Measurements from ENCODE around the gene CYP2C8. TPM values are rescaled to one million over a fixed set of nuclear protein-coding genes. Genes with fewer than 3 reads are reported as not detected.

CYP2C8 gene
- total RNA-seq, 1 experiment from 2014 or later = not detected

DNA sequence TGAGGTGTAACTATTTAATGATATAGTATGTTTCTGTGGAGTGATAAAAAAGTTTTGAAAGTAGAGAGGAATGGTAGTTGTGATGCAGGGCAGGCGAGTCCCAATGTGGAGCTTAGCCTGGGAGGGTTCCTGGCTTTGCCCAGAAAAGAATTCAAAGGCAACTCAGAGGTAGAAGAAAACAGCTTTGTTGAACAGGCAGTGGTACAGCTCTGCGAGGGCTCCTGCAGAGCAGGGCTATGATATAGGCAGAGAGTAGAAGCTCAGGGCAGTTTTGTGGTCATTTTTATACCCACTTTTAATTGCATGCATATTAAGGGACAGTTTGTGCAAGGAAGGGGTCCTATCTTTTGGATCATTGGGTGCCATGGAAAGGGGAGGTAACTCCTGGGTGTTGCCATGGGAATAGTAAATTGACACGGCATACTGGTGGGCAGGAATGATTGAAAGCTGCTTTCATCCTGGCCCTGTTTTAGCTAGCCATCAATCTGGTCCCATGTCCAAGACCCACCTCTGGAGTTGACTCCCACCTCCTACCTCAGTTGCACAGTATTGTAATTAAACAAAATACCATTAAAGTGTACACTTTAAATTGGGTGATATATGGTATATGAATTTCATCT lies 12.4 kb downstream of the CYP2C8 start:
- TF ChIP-seq, protein P1, sequence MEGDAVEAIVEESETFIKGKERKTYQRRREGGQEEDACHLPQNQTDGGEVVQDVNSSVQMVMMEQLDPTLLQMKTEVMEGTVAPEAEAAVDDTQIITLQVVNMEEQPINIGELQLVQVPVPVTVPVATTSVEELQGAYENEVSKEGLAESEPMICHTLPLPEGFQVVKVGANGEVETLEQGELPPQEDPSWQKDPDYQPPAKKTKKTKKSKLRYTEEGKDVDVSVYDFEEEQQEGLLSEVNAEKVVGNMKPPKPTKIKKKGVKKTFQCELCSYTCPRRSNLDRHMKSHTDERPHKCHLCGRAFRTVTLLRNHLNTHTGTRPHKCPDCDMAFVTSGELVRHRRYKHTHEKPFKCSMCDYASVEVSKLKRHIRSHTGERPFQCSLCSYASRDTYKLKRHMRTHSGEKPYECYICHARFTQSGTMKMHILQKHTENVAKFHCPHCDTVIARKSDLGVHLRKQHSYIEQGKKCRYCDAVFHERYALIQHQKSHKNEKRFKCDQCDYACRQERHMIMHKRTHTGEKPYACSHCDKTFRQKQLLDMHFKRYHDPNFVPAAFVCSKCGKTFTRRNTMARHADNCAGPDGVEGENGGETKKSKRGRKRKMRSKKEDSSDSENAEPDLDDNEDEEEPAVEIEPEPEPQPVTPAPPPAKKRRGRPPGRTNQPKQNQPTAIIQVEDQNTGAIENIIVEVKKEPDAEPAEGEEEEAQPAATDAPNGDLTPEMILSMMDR (IDR thresholded peaks at IDR 0.05; ENCODE audit: unreplicated experiment) = no peak
- no peak for DNase-seq
- intact Hi-C loops (cut with micrococcal nuclease; ENCODE audit: unreplicated experiment) = no loop called here
- H3K27ac Mint-ChIP-seq (ENCODE audit: unreplicated experiment) = no peak overlapping the region
- no TSS peak for BruUV-seq (replicated peaks)
- no peak overlapping the region for H3K4me3 Mint-ChIP-seq (ENCODE audit: low read depth, unreplicated experiment)
- H3K9me3 Mint-ChIP-seq (ENCODE audit: low read depth, unreplicated experiment) = no peaks in the 10 kb centered on the region
- no peaks in the 10 kb centered on the region for H3K36me3 Mint-ChIP-seq (ENCODE audit: insufficient read depth, unreplicated experiment)
- CTCF ChIA-PET = no interaction called here
- H3K4me1 Mint-ChIP-seq (ENCODE audit: low read depth, unreplicated experiment) = no peaks in the 10 kb centered on the region
- H3K27me3 Mint-ChIP-seq (ENCODE audit: unreplicated experiment) = no peaks in the 10 kb centered on the region

DNA sequence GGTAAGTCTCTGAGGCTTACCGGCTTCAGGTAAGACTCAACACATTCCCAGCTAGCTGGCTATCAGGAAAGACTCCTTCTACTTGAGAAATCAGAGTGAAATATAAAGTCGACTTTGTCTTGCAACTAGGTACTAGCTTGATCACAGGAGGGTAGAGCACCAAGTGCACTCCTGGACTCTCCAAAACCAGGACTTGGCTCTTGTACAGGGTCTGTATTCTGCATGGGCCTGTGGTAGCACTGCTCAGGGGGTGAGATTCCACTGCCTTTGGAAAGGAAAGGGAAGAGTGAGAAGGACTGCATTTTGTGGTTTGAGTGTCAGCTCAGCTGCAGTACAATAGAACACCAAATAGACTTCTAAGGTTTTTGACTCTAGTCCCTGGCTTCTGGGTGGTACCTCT lies 19.4 kb downstream of the CYP2C8 start:
- CTCF ChIA-PET = no interaction called here
- Mint-ChIP-seq H3K9me3 (ENCODE audit: low read depth, unreplicated experiment) (no peaks in the 10 kb centered on the region), H3K27me3 (ENCODE audit: unreplicated experiment) (no peaks in the 10 kb centered on the region), H3K4me3 (ENCODE audit: low read depth, unreplicated experiment) (no peak overlapping the region), H3K4me1 (ENCODE audit: low read depth, unreplicated experiment) (no peaks in the 10 kb centered on the region), H3K36me3 (ENCODE audit: insufficient read depth, unreplicated experiment) (no peaks in the 10 kb centered on the region), H3K27ac (ENCODE audit: unreplicated experiment) (no peak overlapping the region)
- intact Hi-C loops (cut with micrococcal nuclease; ENCODE audit: unreplicated experiment) = no loop called here
- DNase-seq = no peak
- no TSS peak for BruUV-seq (replicated peaks)
- TF ChIP-seq, protein P1 (IDR thresholded peaks at IDR 0.05; ENCODE audit: unreplicated experiment) = no peak

DNA sequence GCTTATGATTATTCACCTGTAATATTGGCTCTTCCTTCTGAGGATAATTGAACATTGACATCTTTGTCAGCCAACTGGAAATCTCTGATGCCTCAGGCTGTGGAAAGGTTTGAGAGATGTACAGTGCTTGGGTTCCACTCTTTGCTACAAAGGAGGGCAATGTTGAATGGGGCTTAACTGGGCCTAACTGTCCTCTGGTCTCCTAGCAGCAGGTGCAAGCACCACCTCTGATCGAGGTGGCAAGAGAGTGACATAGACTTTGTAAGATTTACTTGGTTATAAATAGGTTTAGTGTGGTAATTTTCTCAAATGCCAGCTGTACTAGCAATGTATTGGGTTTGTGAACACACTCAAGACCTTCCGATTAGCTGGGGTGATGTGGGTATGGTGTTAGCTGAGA lies 21.1 kb downstream of the CYP2C8 start:
- CTCF ChIA-PET = no interaction called here
- Mint-ChIP-seq H3K4me3 (ENCODE audit: low read depth, unreplicated experiment) (no peak overlapping the region), H3K4me1 (ENCODE audit: low read depth, unreplicated experiment) (no peaks in the 10 kb centered on the region), H3K27me3 (ENCODE audit: unreplicated experiment) (no peaks in the 10 kb centered on the region), H3K9me3 (ENCODE audit: low read depth, unreplicated experiment) (no peaks in the 10 kb centered on the region), H3K36me3 (ENCODE audit: insufficient read depth, unreplicated experiment) (no peaks in the 10 kb centered on the region), H3K27ac (ENCODE audit: unreplicated experiment) (no peak overlapping the region)
- TF ChIP-seq, protein P1 (IDR thresholded peaks at IDR 0.05; ENCODE audit: unreplicated experiment) = no peak
- BruUV-seq (replicated peaks) = no TSS peak
- intact Hi-C loops (cut with micrococcal nuclease; ENCODE audit: unreplicated experiment) = no loop called here
- no peak for DNase-seq

- DNase-seq = no peak
- no TSS peak for BruUV-seq (replicated peaks)
- H3K4me1 Mint-ChIP-seq (ENCODE audit: low read depth, unreplicated experiment) = no peaks in the 10 kb centered on the region
Measured at GRCh38 chr10:95039281-95039680, 30.0 kb downstream of the CYP2C8 start.

More at GRCh38 chr10:95039281-95039680, 30.0 kb downstream of the CYP2C8 start:
- Mint-ChIP-seq H3K27ac (ENCODE audit: unreplicated experiment) (no peak overlapping the region), H3K4me3 (ENCODE audit: low read depth, unreplicated experiment) (no peak overlapping the region), H3K36me3 (ENCODE audit: insufficient read depth, unreplicated experiment) (no peaks in the 10 kb centered on the region), H3K27me3 (ENCODE audit: unreplicated experiment) (no peaks in the 10 kb centered on the region), H3K9me3 (ENCODE audit: low read depth, unreplicated experiment) (no peaks in the 10 kb centered on the region)
- CTCF ChIA-PET = no interaction called here
- TF ChIP-seq, protein P1 (IDR thresholded peaks at IDR 0.05; ENCODE audit: unreplicated experiment) = no peak
- intact Hi-C loops (cut with micrococcal nuclease; ENCODE audit: unreplicated experiment) = no loop called here
